ENCODE results near the gene RGS7.

DNA sequence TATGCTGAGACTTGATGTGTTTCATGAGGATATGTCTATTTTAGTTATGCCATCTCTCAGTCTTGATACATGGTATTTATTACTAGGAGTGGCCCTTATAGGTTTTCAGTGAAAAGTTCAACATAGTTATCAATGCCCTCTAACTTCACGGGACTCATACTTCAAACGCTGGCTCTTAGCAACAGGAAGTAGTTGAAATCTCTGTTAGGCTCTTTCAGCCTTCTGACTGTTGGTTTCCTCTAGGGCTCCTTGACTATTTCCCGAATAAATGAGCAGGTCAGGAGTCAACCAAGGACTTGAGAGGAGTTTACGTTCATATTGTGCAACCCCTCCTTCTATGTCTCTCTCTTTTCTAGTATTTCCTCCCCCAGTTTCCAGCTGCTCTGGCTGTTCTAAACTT, 141.8 kb downstream of the RGS7 start:
- no peak for TF ChIP-seq CTCF (IDR thresholded peaks at IDR 0.05)
- no peak for TF ChIP-seq POLR2A (IDR thresholded peaks at IDR 0.05)

All from body of pancreas (tissue), 4 donors.